Measurements from ENCODE around the gene SLK. TPM values are rescaled to one million over a fixed set of nuclear protein-coding genes. Genes with fewer than 3 reads are reported as not detected.

SLK gene
- total RNA-seq, 6 donors from 2014 or later: 38.7 to 103 (median 58.1) TPM

DNA sequence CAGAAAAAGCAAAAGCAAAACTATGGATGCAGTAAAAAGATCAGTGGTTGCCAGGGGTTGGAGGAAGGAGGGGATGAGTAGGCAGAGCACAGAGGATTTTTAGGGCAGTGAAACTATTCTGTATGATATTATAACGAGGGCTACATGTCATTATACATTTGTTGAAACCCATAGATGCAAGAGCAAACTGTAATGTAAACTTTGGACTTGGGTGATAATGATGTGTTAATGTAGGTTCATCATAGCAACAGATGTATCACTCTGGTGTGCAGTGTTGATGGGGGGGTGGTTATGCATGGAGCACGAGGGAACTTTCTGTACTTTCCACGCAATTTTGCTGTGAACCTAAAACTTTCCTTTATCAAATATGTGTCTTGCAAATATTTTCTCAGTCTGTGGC is 23.2 kb downstream of the SLK start:
- Histone ChIP-seq H3K27me3 (no peaks in the 10 kb centered on the region), H3K36me3 (peaks cover 0 to 32% (median 0%) of the 10 kb centered on the region in 4 donors), H3K27ac (no peak overlapping the region), H3K4me1 (peaks cover 10 to 35% (median 28%) of the 10 kb centered on the region in 4 donors), H3K4me3 (no peak overlapping the region), H3K9me3 (no peaks in the 10 kb centered on the region)
- TF ChIP-seq POLR2AphosphoS5 (IDR thresholded peaks at IDR 0.05): no peak
- TF ChIP-seq EP300 (IDR thresholded peaks at IDR 0.05): no peak
- TF ChIP-seq, protein P1, sequence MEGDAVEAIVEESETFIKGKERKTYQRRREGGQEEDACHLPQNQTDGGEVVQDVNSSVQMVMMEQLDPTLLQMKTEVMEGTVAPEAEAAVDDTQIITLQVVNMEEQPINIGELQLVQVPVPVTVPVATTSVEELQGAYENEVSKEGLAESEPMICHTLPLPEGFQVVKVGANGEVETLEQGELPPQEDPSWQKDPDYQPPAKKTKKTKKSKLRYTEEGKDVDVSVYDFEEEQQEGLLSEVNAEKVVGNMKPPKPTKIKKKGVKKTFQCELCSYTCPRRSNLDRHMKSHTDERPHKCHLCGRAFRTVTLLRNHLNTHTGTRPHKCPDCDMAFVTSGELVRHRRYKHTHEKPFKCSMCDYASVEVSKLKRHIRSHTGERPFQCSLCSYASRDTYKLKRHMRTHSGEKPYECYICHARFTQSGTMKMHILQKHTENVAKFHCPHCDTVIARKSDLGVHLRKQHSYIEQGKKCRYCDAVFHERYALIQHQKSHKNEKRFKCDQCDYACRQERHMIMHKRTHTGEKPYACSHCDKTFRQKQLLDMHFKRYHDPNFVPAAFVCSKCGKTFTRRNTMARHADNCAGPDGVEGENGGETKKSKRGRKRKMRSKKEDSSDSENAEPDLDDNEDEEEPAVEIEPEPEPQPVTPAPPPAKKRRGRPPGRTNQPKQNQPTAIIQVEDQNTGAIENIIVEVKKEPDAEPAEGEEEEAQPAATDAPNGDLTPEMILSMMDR (IDR thresholded peaks at IDR 0.05): no peak
- TF ChIP-seq POLR2A (IDR thresholded peaks at IDR 0.05): no peak
- WGBS, 2 donors: 66 to 74% methylated on average over 3 of the region's 3 CpGs
- ATAC-seq (ENCODE audit: low FRiP score in 2 of 2) (no peak), DNase-seq (no peak)

DNA sequence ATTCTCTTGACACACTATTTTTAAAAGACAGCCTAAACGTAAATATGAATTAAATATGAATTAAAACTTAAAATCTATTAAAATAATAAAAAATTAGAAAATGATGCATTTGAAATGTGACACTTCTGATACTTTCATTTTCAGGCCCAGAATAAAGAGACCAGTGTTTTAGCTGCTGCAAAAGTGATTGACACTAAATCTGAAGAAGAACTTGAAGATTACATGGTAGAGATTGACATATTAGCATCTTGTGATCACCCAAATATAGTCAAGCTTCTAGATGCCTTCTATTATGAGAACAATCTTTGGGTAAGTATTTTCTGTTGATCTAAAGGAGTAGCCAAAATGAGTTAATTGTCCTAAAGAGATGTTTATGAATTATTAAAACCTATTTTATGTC is 23.6 kb downstream of the SLK start:
- 79 to 87% methylated on average over 1 of the region's 1 CpG for WGBS, 2 donors
- no peak for DNase-seq
- no peak for ATAC-seq (ENCODE audit: low FRiP score in 2 of 2)
- H3K4me3 ChIP-seq: no peak overlapping the region
- H3K36me3 ChIP-seq: peaks cover 0 to 32% (median 0%) of the 10 kb centered on the region in 4 donors
- no peak overlapping the region for H3K27ac ChIP-seq
- TF ChIP-seq EP300 (IDR thresholded peaks at IDR 0.05) (no peak), POLR2A (IDR thresholded peaks at IDR 0.05) (no peak), POLR2AphosphoS5 (IDR thresholded peaks at IDR 0.05) (no peak)
- TF ChIP-seq, protein P1 (IDR thresholded peaks at IDR 0.05): no peak
- H3K9me3 ChIP-seq: no peaks in the 10 kb centered on the region
- H3K27me3 ChIP-seq: no peaks in the 10 kb centered on the region
- peaks cover 10 to 33% (median 26%) of the 10 kb centered on the region in 4 donors for H3K4me1 ChIP-seq

DNA sequence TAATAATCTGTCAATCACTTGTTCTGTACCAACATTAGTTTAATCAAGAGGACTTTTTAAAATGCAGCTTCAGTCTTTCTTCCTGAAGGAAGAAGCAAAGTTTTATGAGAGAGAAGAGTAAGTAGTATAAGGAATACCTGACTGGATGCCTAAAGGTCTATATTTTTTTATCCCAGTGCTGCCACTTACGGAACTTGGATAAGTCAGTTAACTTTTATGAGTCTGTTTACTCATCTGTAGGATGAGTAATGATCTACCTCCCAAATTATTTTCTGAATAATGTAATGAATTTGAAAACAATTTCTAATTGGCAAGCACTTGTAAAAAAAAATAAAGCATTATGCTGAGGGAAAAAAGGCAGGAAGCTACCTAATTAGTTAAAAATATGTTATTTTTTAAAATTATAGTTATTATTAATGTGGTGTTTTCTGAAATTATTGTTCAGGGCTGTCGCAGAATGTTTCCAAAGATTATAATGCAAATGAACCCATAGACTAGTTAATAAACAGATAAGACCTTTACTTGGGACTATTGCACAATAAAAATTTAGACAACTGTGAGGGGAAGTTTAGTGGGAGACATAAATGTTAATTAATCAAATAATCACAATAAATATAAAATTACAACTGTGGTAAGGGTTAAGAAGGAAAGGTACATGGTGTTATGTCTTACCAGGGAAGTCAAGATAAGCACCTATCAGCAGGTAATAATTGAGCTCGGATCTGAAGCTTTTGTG is 24.6 kb downstream of the SLK start:
- ATAC-seq (ENCODE audit: low FRiP score in 2 of 2) (no peak), DNase-seq (no peak)
- H3K27me3 ChIP-seq: no peaks in the 10 kb centered on the region
- H3K4me1 ChIP-seq: peaks cover 7 to 29% (median 23%) of the 10 kb centered on the region in 4 donors
- no peak overlapping the region for H3K4me3 ChIP-seq
- H3K9me3 ChIP-seq: no peaks in the 10 kb centered on the region
- WGBS, 2 donors: 68 to 74% methylated on average over 3 of the region's 3 CpGs
- H3K36me3 ChIP-seq: peaks cover 0 to 36% (median 0%) of the 10 kb centered on the region in 4 donors
- TF ChIP-seq, protein P1 (IDR thresholded peaks at IDR 0.05): no peak
- TF ChIP-seq POLR2AphosphoS5 (IDR thresholded peaks at IDR 0.05) (no peak), EP300 (IDR thresholded peaks at IDR 0.05) (no peak), POLR2A (IDR thresholded peaks at IDR 0.05) (no peak)
- H3K27ac ChIP-seq: no peak overlapping the region

DNA sequence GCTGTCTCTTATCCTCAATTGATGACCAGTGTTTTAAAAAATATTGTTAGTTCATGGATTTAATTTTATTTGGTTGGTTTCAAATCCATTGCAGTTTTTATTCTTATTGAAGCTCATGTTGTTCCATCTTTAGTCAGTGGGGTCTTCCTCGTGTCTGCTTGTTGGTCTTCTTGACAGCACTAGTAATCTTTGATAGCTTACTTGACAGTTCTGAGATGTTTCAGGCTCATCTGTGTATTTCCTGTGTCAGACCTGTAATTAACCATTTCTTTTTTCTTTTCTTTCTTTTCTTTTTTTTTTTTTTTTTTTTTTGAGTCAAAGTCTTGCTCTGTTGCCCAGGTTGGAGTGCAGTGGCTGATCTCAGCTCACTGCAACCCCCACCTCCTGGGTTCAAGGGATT is 28.2 kb downstream of the SLK start:
- Histone ChIP-seq H3K4me1 (peaks cover 0 to 7% (median 2%) of the 10 kb centered on the region in 4 donors), H3K27me3 (no peaks in the 10 kb centered on the region), H3K27ac (no peak overlapping the region), H3K9me3 (no peaks in the 10 kb centered on the region), H3K4me3 (no peak overlapping the region), H3K36me3 (peaks cover 10 to 69% (median 19%) of the 10 kb centered on the region in 4 donors)
- TF ChIP-seq, protein P1 (IDR thresholded peaks at IDR 0.05): no peak
- TF ChIP-seq POLR2AphosphoS5 (IDR thresholded peaks at IDR 0.05) (no peak), EP300 (IDR thresholded peaks at IDR 0.05) (no peak), POLR2A (IDR thresholded peaks at IDR 0.05) (no peak)
- WGBS, 2 donors: 78 to 100% methylated on average over 1 of the region's 1 CpG
- ATAC-seq (ENCODE audit: low FRiP score in 2 of 2): no peak
- no peak for DNase-seq

DNA sequence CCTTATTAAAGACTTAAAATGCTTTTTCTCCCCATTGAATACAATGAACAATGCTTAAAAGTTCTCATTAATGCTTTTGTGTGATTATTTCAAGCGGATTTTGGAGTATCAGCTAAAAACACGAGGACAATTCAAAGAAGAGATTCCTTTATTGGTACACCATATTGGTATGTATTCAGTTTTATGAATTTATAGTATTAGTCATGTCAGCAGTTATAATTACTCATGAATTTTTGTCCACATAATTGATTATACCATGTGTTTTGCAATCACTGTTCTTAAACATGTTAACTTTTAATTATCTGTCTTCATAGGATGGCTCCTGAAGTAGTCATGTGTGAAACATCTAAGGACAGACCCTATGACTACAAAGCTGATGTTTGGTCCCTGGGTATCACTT is 31.9 kb downstream of the SLK start:
- DNase-seq: no peak
- Histone ChIP-seq H3K4me3 (no peak overlapping the region), H3K4me1 (no peaks in the 10 kb centered on the region), H3K27ac (no peak overlapping the region), H3K9me3 (no peaks in the 10 kb centered on the region), H3K36me3 (peaks cover 27 to 84% (median 39%) of the 10 kb centered on the region in 4 donors), H3K27me3 (no peaks in the 10 kb centered on the region)
- WGBS, 2 donors: 92 to 98% methylated on average over 2 of the region's 2 CpGs
- TF ChIP-seq POLR2A (IDR thresholded peaks at IDR 0.05): no peak
- TF ChIP-seq, protein P1 (IDR thresholded peaks at IDR 0.05): no peak
- TF ChIP-seq EP300 (IDR thresholded peaks at IDR 0.05): no peak
- no peak for TF ChIP-seq POLR2AphosphoS5 (IDR thresholded peaks at IDR 0.05)
- no peak for ATAC-seq (ENCODE audit: low FRiP score in 2 of 2)

All from upper lobe of left lung (tissue), 6 donors.